Tibial artery (tissue), 4 donors: ENCODE results near the gene FIGNL2.

Experiments used
- DNase-seq, 2 donors: peaks; one replicate each; pipeline ENCODE4 v3.0.0-alpha.2; 2019
- H3K27ac ChIP-seq, 2 donors: fragments of 200-600 bp; sonication (generic) in 1 of 2; 1 replicate in 1 of 2; 2 replicates in 1 of 2; pipeline ENCODE4 v1.5.1; 2018 to 2019; ENCODE audit warnings: mild to moderate bottlenecking in 1 of 2
- H3K27me3 ChIP-seq, 2 donors: fragments of 200-600 bp; sonication (generic) in 1 of 2; one replicate each; pipeline versions ENCODE4 v1.5.1 to v1.6.0; 2016 to 2019
- H3K36me3 ChIP-seq, 3 donors: fragments of 200-600 bp; sonication (generic) in 2 of 3; one replicate each; pipeline ENCODE4 v1.5.1; 2016 to 2019; ENCODE audit warnings: mild to moderate bottlenecking in 2 of 3
- H3K4me1 ChIP-seq, 4 donors: fragments of 200-600 bp; sonication (generic) in 2 of 4; 1 replicate in 3 of 4; 2 replicates in 1 of 4; pipeline ENCODE4 v1.5.1; 2016 to 2019
- H3K4me3 ChIP-seq, 2 donors: fragments of 200-600 bp; sonication (generic) in 1 of 2; 1 replicate in 1 of 2; 2 replicates in 1 of 2; pipeline ENCODE4 v1.5.1; 2018 to 2019; ENCODE audit warnings: mild to moderate bottlenecking in 2 of 2
- H3K9me3 ChIP-seq, 3 donors: fragments of 200-600 bp; sonication (generic) in 1 of 3; one replicate each; pipeline ENCODE4 v1.5.1; 2016 to 2019
- CTCF ChIP-seq, 2 experiments: fragments of 200-600 bp in 1 of 2; fragments of 450-650 bp in 1 of 2; IDR thresholded peaks; one replicate each; pipeline ENCODE4 v1.5.1; 2017 to 2019; ENCODE audit warnings: antibody characterized with exemption in 2 of 2, mild to moderate bottlenecking in 1 of 2, moderate library complexity in 1 of 2
- intact Hi-C: fragments of 100-400 bp; cut with DNase I; formaldehyde crosslinking; loops from one replicate; pipeline ENCODE4 v1.15.0; 2023; ENCODE audit warnings: low total_unique reads

FIGNL2 gene

GRCh38 chr12:51792417-51792816, 56.1 kb downstream of the FIGNL2 start:
- H3K27me3 ChIP-seq, result no peaks in the 10 kb centered on the region
- H3K4me3 ChIP-seq, result no peak overlapping the region
- intact Hi-C loops, result no loop called here
- H3K36me3 ChIP-seq, result no peaks in the 10 kb centered on the region
- no peak for TF ChIP-seq CTCF (IDR thresholded peaks at IDR 0.05)
- no peaks in the 10 kb centered on the region for H3K4me1 ChIP-seq
- H3K27ac ChIP-seq, result no peak overlapping the region
- no peaks in the 10 kb centered on the region for H3K9me3 ChIP-seq
- no peak for DNase-seq

GRCh38 chr12:51788876-51789275, 59.6 kb downstream of the FIGNL2 start:
- Histone ChIP-seq H3K4me1 (no peaks in the 10 kb centered on the region), H3K9me3 (no peaks in the 10 kb centered on the region), H3K36me3 (no peaks in the 10 kb centered on the region), H3K27me3 (peaks cover 0 to 2% of the 10 kb centered on the region in 2 donors), H3K4me3 (no peak overlapping the region), H3K27ac (no peak overlapping the region)
- no peak for TF ChIP-seq CTCF (IDR thresholded peaks at IDR 0.05)
- DNase-seq, result no peak
- intact Hi-C loops, result no loop called here

GRCh38 chr12:51785906-51786305, 62.6 kb downstream of the FIGNL2 start:
- Histone ChIP-seq H3K4me1 (no peaks in the 10 kb centered on the region), H3K27me3 (peaks cover 0 to 5% of the 10 kb centered on the region in 2 donors), H3K4me3 (no peak overlapping the region), H3K9me3 (no peaks in the 10 kb centered on the region), H3K27ac (no peak overlapping the region), H3K36me3 (no peaks in the 10 kb centered on the region)
- no peak for DNase-seq
- TF ChIP-seq CTCF (IDR thresholded peaks at IDR 0.05), result no peak
- intact Hi-C loops, result no loop called here

- intact Hi-C loops, result no loop called here
- no peak overlapping the region for H3K27ac ChIP-seq
These were observed 63.8 kb downstream of the FIGNL2 start for GRCh38 chr12:51784688-51785087.

GRCh38 chr12:51779876-51780275, 68.6 kb downstream of the FIGNL2 start:
- no peak overlapping the region for H3K4me3 ChIP-seq
- peaks cover 0 to 6% of the 10 kb centered on the region in 2 donors for H3K27me3 ChIP-seq
- no peaks in the 10 kb centered on the region for H3K36me3 ChIP-seq
- H3K27ac ChIP-seq, result no peak overlapping the region
- DNase-seq, result no peak
- intact Hi-C loops, result no loop called here
- H3K9me3 ChIP-seq, result no peaks in the 10 kb centered on the region
- no peak for TF ChIP-seq CTCF (IDR thresholded peaks at IDR 0.05)
- no peaks in the 10 kb centered on the region for H3K4me1 ChIP-seq

More at GRCh38 chr12:51784688-51785087, 63.8 kb downstream of the FIGNL2 start:
- no peaks in the 10 kb centered on the region for H3K36me3 ChIP-seq
- H3K4me3 ChIP-seq, result no peak overlapping the region
- no peaks in the 10 kb centered on the region for H3K9me3 ChIP-seq
- peaks cover 0 to 8% of the 10 kb centered on the region in 2 donors for H3K27me3 ChIP-seq
- TF ChIP-seq CTCF (IDR thresholded peaks at IDR 0.05), result no peak
- H3K4me1 ChIP-seq, result no peaks in the 10 kb centered on the region
- no peak for DNase-seq

GRCh38 chr12:51777973-51778372, 70.5 kb downstream of the FIGNL2 start:
- no peaks in the 10 kb centered on the region for H3K4me1 ChIP-seq
- no peak overlapping the region for H3K27ac ChIP-seq
- no peak for DNase-seq
- peaks cover 0 to 6% of the 10 kb centered on the region in 2 donors for H3K27me3 ChIP-seq
- no peak overlapping the region for H3K4me3 ChIP-seq
- intact Hi-C loops, result no loop called here
- H3K36me3 ChIP-seq, result no peaks in the 10 kb centered on the region
- TF ChIP-seq CTCF (IDR thresholded peaks at IDR 0.05), result no peak
- H3K9me3 ChIP-seq, result no peaks in the 10 kb centered on the region
